CD14-positive monocyte (primary cell): ENCODE data around the gene PNN. TPM values are rescaled to one million over a fixed set of nuclear protein-coding genes. Genes with fewer than 3 reads are reported as not detected.

Source experiments
- DNase-seq, 3 donors: peaks; one replicate each; pipeline ENCODE4 v3.0.0-alpha.2; 2011 to 2022
- H2AFZ ChIP-seq: 2 replicates; pipeline ENCODE4 v1.6.0; 2012; ENCODE audit warnings: mild to moderate bottlenecking, low read depth, low read length, inconsistent platforms; ENCODE audit not compliant: insufficient read depth, poor library complexity, severe bottlenecking
- H3K27ac ChIP-seq, 2 donors: 1 replicate in 1 of 2; 2 replicates in 1 of 2; pipeline ENCODE4 v1.5.1; 2012 to 2013; ENCODE audit warnings: low read length in 2 of 2, control low read depth in 1 of 2, inconsistent platforms in 1 of 2, low read depth in 1 of 2, mild to moderate bottlenecking in 1 of 2
- H3K27me3 ChIP-seq, 2 donors: one replicate each; pipeline versions ENCODE4 v1.6.0 to v1.6.1; 2011 to 2013; ENCODE audit warnings: low read length in 2 of 2; ENCODE audit not compliant: control insufficient read depth in 2 of 2, insufficient read depth in 2 of 2
- H3K36me3 ChIP-seq, 2 donors: replicated peaks in 1 of 2; 1 replicate in 1 of 2; 2 replicates in 1 of 2; pipeline versions ENCODE4 v1.5.1 to v1.6.1; 2012 to 2013; ENCODE audit warnings: low read length in 2 of 2, control low read depth in 1 of 2, inconsistent platforms in 1 of 2, mild to moderate bottlenecking in 1 of 2; ENCODE audit not compliant: insufficient read depth in 2 of 2, control insufficient read depth in 1 of 2
- H3K4me1 ChIP-seq, 2 donors: 1 replicate in 1 of 2; 2 replicates in 1 of 2; pipeline versions ENCODE4 v1.5.1 to v1.6.1; 2012 to 2013; ENCODE audit warnings: low read length in 2 of 2, control low read depth in 1 of 2, inconsistent platforms in 1 of 2, mild to moderate bottlenecking in 1 of 2, moderate library complexity in 1 of 2; ENCODE audit not compliant: insufficient read depth in 2 of 2, control insufficient read depth in 1 of 2
- H3K4me2 ChIP-seq: replicated peaks from 2 replicates; pipeline ENCODE3; 2012; ENCODE audit warnings: low read length, moderate library complexity, mild to moderate bottlenecking; ENCODE audit not compliant: poor library complexity, severe bottlenecking; ENCODE audit errors: extremely low read depth
- H3K4me3 ChIP-seq, 3 experiments: fragments of 200-600 bp in 1 of 3; sonication (generic) in 1 of 3; replicated peaks in 1 of 3; 1 replicate in 2 of 3; 2 replicates in 1 of 3; pipeline ENCODE4 v1.5.1; 2011 to 2013; ENCODE audit warnings: low read length in 3 of 3, mild to moderate bottlenecking in 3 of 3, control low read depth in 2 of 3, low read depth in 2 of 3, inconsistent platforms in 1 of 3, moderate library complexity in 1 of 3
- H3K79me2 ChIP-seq: 2 replicates; pipeline ENCODE4 v1.6.0; 2012; ENCODE audit warnings: mild to moderate bottlenecking, control low read depth, inconsistent platforms, low read length, moderate library complexity; ENCODE audit not compliant: insufficient read depth
- H3K9ac ChIP-seq: 2 replicates; pipeline ENCODE4 v1.6.0; 2017; ENCODE audit warnings: low read length, mild to moderate bottlenecking; ENCODE audit not compliant: insufficient read depth, poor library complexity, severe bottlenecking
- H3K9me3 ChIP-seq, 2 donors: replicated peaks in 1 of 2; 1 replicate in 1 of 2; 2 replicates in 1 of 2; pipeline versions ENCODE4 v1.5.1 to v1.6.1; 2012 to 2013; ENCODE audit warnings: low read length in 2 of 2, control low read depth in 1 of 2; ENCODE audit not compliant: control insufficient read depth in 1 of 2, insufficient read depth in 1 of 2
- H4K20me1 ChIP-seq: 2 replicates; pipeline ENCODE4 v1.6.0; 2012; ENCODE audit warnings: mild to moderate bottlenecking, low read length, control low read depth, moderate library complexity; ENCODE audit not compliant: insufficient read depth
- H3K27ac Mint-ChIP-seq, 7 donors: one replicate each; pipeline ENCODE4 v1.8.0; 2020; ENCODE audit warnings: mild to moderate bottlenecking in 7 of 7, mixed read lengths in 7 of 7, moderate library complexity in 6 of 7, inconsistent platforms in 2 of 7
- H3K27me3 Mint-ChIP-seq, 3 donors: one replicate each; pipeline ENCODE4 v1.8.0; 2021 to 2022; ENCODE audit warnings: low read depth in 3 of 3, mild to moderate bottlenecking in 3 of 3, mixed read lengths in 3 of 3, moderate library complexity in 3 of 3, inconsistent platforms in 1 of 3
- H3K36me3 Mint-ChIP-seq, 2 donors: one replicate each; pipeline ENCODE4 v1.8.0; 2020; ENCODE audit warnings: mixed read lengths in 2 of 2, inconsistent platforms in 1 of 2, mild to moderate bottlenecking in 1 of 2
- H3K4me1 Mint-ChIP-seq: one replicate; pipeline ENCODE4 v1.8.0; 2020; ENCODE audit warnings: mild to moderate bottlenecking, mixed read lengths
- H3K4me3 Mint-ChIP-seq, 2 donors: one replicate each; pipeline ENCODE4 v1.8.0; 2020; ENCODE audit warnings: mild to moderate bottlenecking in 2 of 2, mixed read lengths in 2 of 2, moderate library complexity in 1 of 2
- H3K9me3 Mint-ChIP-seq, 7 donors: one replicate each; pipeline ENCODE4 v1.8.0; 2020 to 2022; ENCODE audit warnings: mixed read lengths in 7 of 7, mild to moderate bottlenecking in 6 of 7, moderate library complexity in 6 of 7, inconsistent platforms in 2 of 7
- WGBS: methylation state at CpG from one replicate; pipeline ENCODE4 v1.1.5; 2013; ENCODE audit warnings: missing lambda C conversion rate; ENCODE audit not compliant: insufficient coverage; 5-methylcytosine and 5-hydroxymethylcytosine counted together
- intact Hi-C, 2 donors: fragments of 100-400 bp; cut with micrococcal nuclease; formaldehyde crosslinking; loops; one replicate each; pipeline versions ENCODE4 v1.15.0 to v1.15.1; 2023
- polyA plus RNA-seq, 3 donors: library from polyadenylated mRNA; depleted of rRNA in 1 of 3; unstranded in 2 of 3; stranded (reverse) in 1 of 3; fragments of 300-500 nt in 2 of 3; fragments of >200 nt in 1 of 3; fragmentation: Illumina TruSeq in 2 of 3; gene quantifications; 1 replicate in 2 of 3; 2 replicates in 1 of 3; pipeline ENCODE4 v1.2.3, GENCODE V29; 2012 to 2021
- TF ChIP-seq, protein P1 (sequence below): fragments of 200-600 bp; IDR thresholded peaks from one replicate; pipeline ENCODE4 v1.8.0; 2022; ENCODE audit warnings: antibody characterized with exemption, mild to moderate bottlenecking

Gene PNN
- polyA plus RNA-seq, 3 donors, result 4.7 to 34.9 (median 9.0) TPM

DNA sequence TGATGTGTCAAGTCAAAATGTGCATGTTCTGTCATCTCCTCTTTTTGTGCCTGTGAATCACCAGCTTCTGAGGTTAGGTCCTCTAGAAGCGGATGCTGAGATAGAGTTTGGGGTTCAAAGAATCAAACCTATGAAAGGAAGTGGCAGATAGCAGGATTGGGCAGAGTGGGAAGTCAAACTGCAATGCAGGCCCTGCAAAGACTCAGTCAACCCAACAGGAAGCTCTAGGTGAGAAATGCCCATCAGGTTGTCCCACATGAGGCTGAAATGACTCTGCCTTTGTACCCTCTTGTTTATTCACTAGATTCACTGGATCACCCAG, 54.1 kb downstream of the PNN start:
- Mint-ChIP-seq H3K27me3 (no peaks in the 10 kb centered on the region), H3K36me3 (no peaks in the 10 kb centered on the region), H3K4me3 (no peak overlapping the region), H3K9me3 (no peaks in the 10 kb centered on the region), H3K27ac (no peak overlapping the region), H3K4me1 (peaks cover 12% of the 10 kb centered on the region)
- H3K4me1 ChIP-seq, result peaks cover 9 to 12% of the 10 kb centered on the region in 2 donors
- H3K4me2 ChIP-seq, result no peak overlapping the region
- no peak overlapping the region for H3K9ac ChIP-seq
- peak in 1 of 3 donors; percentile 45 for DNase-seq
- H4K20me1 ChIP-seq, result no peaks in the 10 kb centered on the region
- no peak overlapping the region for H3K27ac ChIP-seq
- no peaks in the 10 kb centered on the region for H3K79me2 ChIP-seq
- TF ChIP-seq, protein P1, sequence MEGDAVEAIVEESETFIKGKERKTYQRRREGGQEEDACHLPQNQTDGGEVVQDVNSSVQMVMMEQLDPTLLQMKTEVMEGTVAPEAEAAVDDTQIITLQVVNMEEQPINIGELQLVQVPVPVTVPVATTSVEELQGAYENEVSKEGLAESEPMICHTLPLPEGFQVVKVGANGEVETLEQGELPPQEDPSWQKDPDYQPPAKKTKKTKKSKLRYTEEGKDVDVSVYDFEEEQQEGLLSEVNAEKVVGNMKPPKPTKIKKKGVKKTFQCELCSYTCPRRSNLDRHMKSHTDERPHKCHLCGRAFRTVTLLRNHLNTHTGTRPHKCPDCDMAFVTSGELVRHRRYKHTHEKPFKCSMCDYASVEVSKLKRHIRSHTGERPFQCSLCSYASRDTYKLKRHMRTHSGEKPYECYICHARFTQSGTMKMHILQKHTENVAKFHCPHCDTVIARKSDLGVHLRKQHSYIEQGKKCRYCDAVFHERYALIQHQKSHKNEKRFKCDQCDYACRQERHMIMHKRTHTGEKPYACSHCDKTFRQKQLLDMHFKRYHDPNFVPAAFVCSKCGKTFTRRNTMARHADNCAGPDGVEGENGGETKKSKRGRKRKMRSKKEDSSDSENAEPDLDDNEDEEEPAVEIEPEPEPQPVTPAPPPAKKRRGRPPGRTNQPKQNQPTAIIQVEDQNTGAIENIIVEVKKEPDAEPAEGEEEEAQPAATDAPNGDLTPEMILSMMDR, result no peak
- peak overlapping the region; percentile 42 for H2AFZ ChIP-seq
- H3K36me3 ChIP-seq, result no peaks in the 10 kb centered on the region
- WGBS, result 80% methylated on average over 1 of the region's 1 CpG
- intact Hi-C loops, result no loop called here
- H3K27me3 ChIP-seq, result no peaks in the 10 kb centered on the region
- no peak overlapping the region for H3K4me3 ChIP-seq
- no peaks in the 10 kb centered on the region for H3K9me3 ChIP-seq

DNA sequence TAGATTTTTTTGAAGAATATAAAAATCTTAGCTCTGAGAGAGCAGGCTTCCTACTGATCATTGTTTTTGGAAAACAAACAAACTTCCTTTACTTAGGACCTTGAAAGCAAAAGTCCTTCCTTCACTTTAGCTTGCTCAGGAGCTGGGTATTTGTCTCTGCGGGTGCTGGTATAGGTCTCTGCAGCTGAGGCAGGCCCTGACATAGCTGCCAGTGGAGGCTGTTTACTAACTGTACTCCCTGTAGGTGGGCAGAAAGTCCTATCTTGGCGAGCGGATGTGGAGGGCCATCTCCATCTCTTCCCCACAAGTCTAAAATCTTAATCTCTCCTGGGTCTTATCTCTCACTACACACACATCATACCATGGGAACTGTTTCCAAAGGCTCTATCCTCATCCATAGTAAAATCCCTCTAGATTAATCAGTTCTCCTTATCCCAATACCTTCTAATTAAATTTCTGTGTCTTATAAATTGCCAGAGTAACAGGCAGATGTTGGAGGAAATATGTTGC, 54.6 kb downstream of the PNN start:
- peaks cover 9 to 12% of the 10 kb centered on the region in 2 donors for H3K4me1 ChIP-seq
- Mint-ChIP-seq H3K27ac (no peak overlapping the region), H3K36me3 (no peaks in the 10 kb centered on the region), H3K9me3 (no peaks in the 10 kb centered on the region), H3K4me3 (no peak overlapping the region), H3K27me3 (no peaks in the 10 kb centered on the region), H3K4me1 (peaks cover 12% of the 10 kb centered on the region)
- no peak for DNase-seq
- no peaks in the 10 kb centered on the region for H3K36me3 ChIP-seq
- intact Hi-C loops, result no loop called here
- no peak overlapping the region for H3K4me3 ChIP-seq
- TF ChIP-seq, protein P1, result no peak
- peak overlapping the region; percentile 42 for H2AFZ ChIP-seq
- no peak overlapping the region for H3K27ac ChIP-seq
- H3K9me3 ChIP-seq, result no peaks in the 10 kb centered on the region
- no peak overlapping the region for H3K9ac ChIP-seq
- H3K4me2 ChIP-seq, result no peak overlapping the region
- WGBS, result 92% methylated on average over 2 of the region's 3 CpGs
- H4K20me1 ChIP-seq, result no peaks in the 10 kb centered on the region
- H3K79me2 ChIP-seq, result no peaks in the 10 kb centered on the region
- no peaks in the 10 kb centered on the region for H3K27me3 ChIP-seq
